Activated CD4-positive, alpha-beta memory T cell treated with anti-CD3 and anti-CD28 coated beads for 36 hours (primary cell): Measurements from ENCODE around the gene IL27RA. TPM values are rescaled to one million over a fixed set of nuclear protein-coding genes. Genes with fewer than 3 reads are reported as not detected.
"Not testable (repeated sequence)": the region's sequence is repeated elsewhere in the genome, so short reads cannot be mapped to it uniquely, and the experiment has no call there.

Source experiments
- CTCF ChIA-PET: fragments of 350-600 bp; sonication (Branson Sonifier 250); formaldehyde crosslinking; loops from one replicate; lab custom pipeline; 2021; ENCODE audit warnings: antibody characterized with exemption, inconsistent platforms; lab: Charles Lee
- POLR2A ChIA-PET: fragments of 350-600 bp; sonication (Branson Sonifier 250); formaldehyde crosslinking; loops from one replicate; lab custom pipeline; 2021; ENCODE audit warnings: antibody characterized with exemption; lab: Charles Lee
- DNase-seq: peaks from one replicate; pipeline ENCODE4 v3.0.0-alpha.2; 2020
- H3K27ac Mint-ChIP-seq: one replicate; pipeline ENCODE4 v1.8.0; 2021; ENCODE audit warnings: mixed read lengths
- H3K27me3 Mint-ChIP-seq: one replicate; pipeline ENCODE4 v1.8.0; 2021; ENCODE audit warnings: mixed read lengths
- H3K36me3 Mint-ChIP-seq: one replicate; pipeline ENCODE4 v1.8.0; 2021; ENCODE audit warnings: mixed read lengths
- H3K4me1 Mint-ChIP-seq: one replicate; pipeline ENCODE4 v1.8.0; 2021; ENCODE audit warnings: low read depth, mixed read lengths
- H3K4me3 Mint-ChIP-seq: one replicate; pipeline ENCODE4 v1.8.0; 2021; ENCODE audit warnings: mild to moderate bottlenecking, mixed read lengths
- H3K9me3 Mint-ChIP-seq: one replicate; pipeline ENCODE4 v1.8.0; 2021; ENCODE audit warnings: mixed read lengths
- intact Hi-C: fragments of 100-400 bp; cut with micrococcal nuclease; formaldehyde crosslinking; loops from one replicate; pipeline ENCODE4 v1.15.1; 2023
- total RNA-seq, 2 experiments: library from RNA; stranded (reverse); gene quantifications; one replicate each; pipeline ENCODE4 v1.2.3, GENCODE V29; 2021

The IL27RA gene
- total RNA-seq, 2 experiments from 2014 or later: 61.9 to 62.0 TPM

DNA sequence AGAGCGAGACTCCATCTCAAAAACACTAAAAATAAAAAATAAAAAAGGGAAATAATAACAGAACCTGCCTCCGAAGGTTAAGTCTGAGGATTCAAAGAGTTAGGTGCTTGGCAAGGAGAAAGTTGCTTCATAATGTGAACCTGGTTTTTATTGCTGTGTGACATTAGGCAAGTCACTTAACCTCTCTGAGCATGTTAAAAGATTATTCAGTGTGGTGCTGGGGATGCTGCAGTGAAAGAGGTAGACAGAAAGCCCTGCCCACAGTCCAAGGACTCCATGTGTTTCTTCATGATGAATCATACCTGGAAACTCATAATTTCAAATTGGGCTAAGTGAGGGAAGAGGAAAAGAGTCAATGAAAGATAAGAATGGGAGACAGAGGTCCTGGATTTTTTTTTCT lies 2.4 kb downstream of the IL27RA start:
- POLR2A ChIA-PET: no interaction called here
- intact Hi-C loops: loop anchor here (5.0 kb wide), 2 partner anchors 82 to 152 kb away; partner anchors contain the start of gene DCAF15
- no peaks in the 10 kb centered on the region for H3K27me3 Mint-ChIP-seq
- H3K36me3 Mint-ChIP-seq: peaks cover 17% of the 10 kb centered on the region
- peak overlapping the region; percentile 30 for H3K27ac Mint-ChIP-seq
- H3K9me3 Mint-ChIP-seq: no peaks in the 10 kb centered on the region
- peak overlapping the region; percentile 6 for H3K4me3 Mint-ChIP-seq
- DNase-seq: no peak
- peaks cover 24% of the 10 kb centered on the region for H3K4me1 Mint-ChIP-seq
- CTCF ChIA-PET: interaction anchor here (1.0 to 1.9 kb wide), 2 partner anchors 8 to 38 kb away, joined by 3 to 7 read pairs; partner anchors contain the start of gene MISP3

DNA sequence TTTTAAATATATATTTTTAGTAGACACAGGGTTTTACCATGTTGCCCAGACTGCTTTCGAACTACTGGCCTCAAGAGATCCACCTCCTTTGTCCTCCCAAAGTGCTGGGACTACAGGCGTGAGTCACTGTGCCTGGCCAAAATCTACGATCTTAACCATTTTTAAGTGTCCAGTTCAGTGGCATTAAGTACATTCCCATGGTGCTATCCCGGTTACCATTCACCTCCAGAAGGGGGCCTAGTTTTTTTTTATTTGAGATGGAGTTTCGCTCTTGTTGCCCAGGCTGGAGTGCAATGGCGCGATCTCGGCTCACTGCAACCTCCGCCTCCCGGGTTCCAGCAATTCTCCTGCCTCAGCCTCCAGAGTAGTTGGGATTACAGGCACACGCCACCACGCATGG lies 3.6 kb downstream of the IL27RA start:
- H3K4me3 Mint-ChIP-seq, H3K9me3 Mint-ChIP-seq, H3K27me3 Mint-ChIP-seq, H3K27ac Mint-ChIP-seq, intact Hi-C loops, DNase-seq: not testable (repeated sequence)
- Mint-ChIP-seq H3K4me1 (peaks cover 27% of the 10 kb centered on the region), H3K36me3 (peaks cover 27% of the 10 kb centered on the region)
- POLR2A ChIA-PET: interaction anchor here (0.6 kb wide), 1 partner anchor 35 kb away, joined by 3 read pairs; no protein-coding TSS in a partner anchor
- CTCF ChIA-PET: interaction anchor here (1.1 to 2.0 kb wide), 3 partner anchors 13 to 37 kb away, joined by 3 to 6 read pairs (median 4); partner anchors contain the start of gene MISP3

DNA sequence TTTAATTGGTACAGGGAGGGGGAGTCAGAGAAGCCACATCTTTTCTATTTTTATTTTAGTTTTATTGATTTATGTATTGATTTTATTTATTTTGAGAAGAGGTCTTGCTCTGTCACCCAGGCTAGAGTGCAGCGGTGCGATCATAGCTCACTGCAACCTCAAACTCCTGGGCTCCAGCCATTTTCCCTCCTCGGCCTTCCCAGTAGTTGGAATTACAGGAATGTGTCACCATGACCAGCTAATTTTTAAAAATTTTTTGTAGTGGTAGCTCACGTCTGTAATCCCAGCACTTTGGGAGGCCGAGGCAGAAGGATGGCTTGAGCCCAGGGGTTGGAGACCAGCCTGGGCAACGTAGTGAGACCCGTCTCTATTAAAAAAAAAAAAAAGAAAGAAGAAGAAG lies 4.1 kb downstream of the IL27RA start:
- POLR2A ChIA-PET: no interaction called here
- no peak overlapping the region for H3K4me3 Mint-ChIP-seq
- intact Hi-C loops: no loop called here
- no peaks in the 10 kb centered on the region for H3K27me3 Mint-ChIP-seq
- no peak overlapping the region for H3K27ac Mint-ChIP-seq
- H3K36me3 Mint-ChIP-seq: peaks cover 27% of the 10 kb centered on the region
- no peak for DNase-seq
- no peaks in the 10 kb centered on the region for H3K9me3 Mint-ChIP-seq
- CTCF ChIA-PET: interaction anchor here (0.7 to 2.0 kb wide), 4 partner anchors 12 to 80 kb away, joined by 3 to 6 read pairs (median 4); partner anchors contain the start of gene MISP3
- peaks cover 27% of the 10 kb centered on the region for H3K4me1 Mint-ChIP-seq

DNA sequence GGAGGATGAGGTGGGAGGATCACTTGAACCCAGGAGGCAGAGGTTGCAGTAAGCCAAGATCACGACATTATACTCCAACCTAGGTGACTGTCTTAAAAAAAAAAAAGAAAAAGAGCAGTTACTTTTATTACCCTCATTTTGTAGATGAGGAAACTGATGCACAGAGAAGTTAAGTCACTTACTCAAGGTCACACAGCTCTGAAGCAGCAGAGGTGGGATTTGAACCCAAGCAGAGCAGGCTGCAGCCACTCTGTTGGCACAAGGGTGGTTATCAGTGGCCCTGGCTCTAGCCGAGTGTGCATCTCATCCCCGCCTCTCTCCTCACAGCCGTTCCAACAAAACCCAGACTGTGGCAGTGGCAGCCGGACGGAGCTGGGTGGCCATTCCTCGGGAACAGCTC lies 7.6 kb downstream of the IL27RA start:
- Mint-ChIP-seq H3K27ac (no peak overlapping the region), H3K27me3 (no peaks in the 10 kb centered on the region), H3K36me3 (peaks cover 36% of the 10 kb centered on the region), H3K9me3 (no peaks in the 10 kb centered on the region), H3K4me3 (no peak overlapping the region), H3K4me1 (peaks cover 19% of the 10 kb centered on the region)
- CTCF ChIA-PET: interaction anchor here (1.8 kb wide), 1 partner anchor 9 kb away, joined by 7 read pairs; no protein-coding TSS in a partner anchor
- intact Hi-C loops: no loop called here
- no peak for DNase-seq
- POLR2A ChIA-PET: no interaction called here

DNA sequence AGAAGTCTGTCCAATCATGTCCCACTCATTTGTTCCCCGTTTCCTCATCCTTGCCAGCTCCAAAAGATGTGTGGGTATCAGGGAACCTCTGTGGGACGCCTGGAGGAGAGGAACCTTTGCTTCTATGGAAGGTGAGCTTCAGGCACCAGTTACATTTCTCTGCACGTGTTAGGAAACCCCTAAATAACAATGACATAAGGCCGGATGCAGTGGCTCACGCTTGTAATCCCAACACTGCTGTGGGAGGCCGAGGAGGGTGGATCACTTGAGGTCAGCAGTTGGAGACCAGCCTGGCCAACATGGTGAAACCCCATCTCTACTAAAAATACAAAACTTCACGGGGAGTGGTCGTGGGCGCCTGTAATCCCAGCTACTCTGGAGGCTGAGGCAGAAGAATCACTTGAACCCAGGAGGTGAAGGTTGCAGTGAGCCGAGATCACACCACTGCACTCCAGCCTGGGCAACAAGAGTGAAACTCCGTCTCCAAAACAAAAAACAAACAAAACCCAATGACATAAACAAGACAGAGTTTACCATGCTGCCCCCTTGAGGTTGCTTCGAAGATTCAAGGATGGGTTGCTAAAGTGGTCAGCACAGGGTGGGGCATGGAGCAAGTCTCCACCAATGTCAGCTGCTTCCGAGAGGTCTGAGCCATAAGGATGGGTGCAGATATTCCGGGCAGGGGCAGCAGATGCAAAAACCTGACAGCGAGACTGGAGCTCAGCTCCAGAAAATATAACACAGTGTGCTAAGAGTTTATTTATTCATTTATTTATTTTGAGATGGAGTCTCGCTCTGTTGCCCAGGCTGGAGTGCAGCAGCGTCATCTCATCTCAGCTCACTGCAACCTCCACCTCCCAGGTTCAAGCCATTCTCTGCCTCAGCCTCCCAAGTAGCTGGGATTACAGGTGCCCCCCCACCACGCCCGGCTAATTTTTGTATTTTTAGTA lies 11.4 kb downstream of the IL27RA start:
- peak overlapping the region; percentile 53 for H3K27ac Mint-ChIP-seq
- peaks cover 39% of the 10 kb centered on the region for H3K36me3 Mint-ChIP-seq
- H3K4me3 Mint-ChIP-seq, H3K9me3 Mint-ChIP-seq, H3K27me3 Mint-ChIP-seq, POLR2A ChIA-PET, intact Hi-C loops: not testable (repeated sequence)
- H3K4me1 Mint-ChIP-seq: peaks cover 12% of the 10 kb centered on the region
- DNase-seq: peak; percentile 42
- CTCF ChIA-PET: interaction anchor here (0.5 to 9.3 kb wide), 13 partner anchors 10 to 163 kb away, joined by 3 to 99 read pairs (median 4); partner anchors contain the start of genes IL27RA and MISP3

DNA sequence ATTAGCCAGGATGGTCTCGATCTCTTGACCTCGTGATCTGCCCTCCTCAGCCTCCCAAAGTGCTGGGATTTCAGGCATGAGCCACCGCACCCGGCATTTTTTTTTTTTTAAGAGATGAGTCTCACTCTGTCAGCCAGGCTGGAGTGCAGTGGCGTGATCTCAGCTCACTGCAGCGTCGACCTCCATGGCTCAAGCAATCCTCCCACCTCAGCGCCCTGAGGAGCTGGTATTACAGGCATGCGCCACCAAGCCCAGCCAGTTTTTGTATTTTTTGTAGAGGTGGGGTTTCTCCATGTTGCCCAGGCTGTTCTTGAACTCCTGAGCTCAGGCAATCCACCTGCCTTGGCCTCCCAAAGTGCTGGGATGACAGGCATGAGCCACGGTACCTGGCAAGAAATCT lies 16.3 kb downstream of the IL27RA start:
- not testable (repeated sequence) for H3K9me3 Mint-ChIP-seq, H3K4me1 Mint-ChIP-seq, H3K27me3 Mint-ChIP-seq, H3K4me3 Mint-ChIP-seq, DNase-seq, H3K27ac Mint-ChIP-seq
- POLR2A ChIA-PET: interaction anchor here (1.0 to 1.2 kb wide), 2 partner anchors 16 to 42 kb away, joined by 3 to 5 read pairs; partner anchors contain the start of genes IL27RA and RFX1
- intact Hi-C loops: loop anchor here (5.0 kb wide), 1 partner anchor 166 kb away; no protein-coding TSS in a partner anchor
- CTCF ChIA-PET: interaction anchor here (0.6 to 9.3 kb wide), 31 partner anchors 8 to 300 kb away, joined by 3 to 99 read pairs (median 4); partner anchors contain the start of genes DCAF15, IL27RA, MISP3 and NANOS3
- H3K36me3 Mint-ChIP-seq: peaks cover 51% of the 10 kb centered on the region

DNA sequence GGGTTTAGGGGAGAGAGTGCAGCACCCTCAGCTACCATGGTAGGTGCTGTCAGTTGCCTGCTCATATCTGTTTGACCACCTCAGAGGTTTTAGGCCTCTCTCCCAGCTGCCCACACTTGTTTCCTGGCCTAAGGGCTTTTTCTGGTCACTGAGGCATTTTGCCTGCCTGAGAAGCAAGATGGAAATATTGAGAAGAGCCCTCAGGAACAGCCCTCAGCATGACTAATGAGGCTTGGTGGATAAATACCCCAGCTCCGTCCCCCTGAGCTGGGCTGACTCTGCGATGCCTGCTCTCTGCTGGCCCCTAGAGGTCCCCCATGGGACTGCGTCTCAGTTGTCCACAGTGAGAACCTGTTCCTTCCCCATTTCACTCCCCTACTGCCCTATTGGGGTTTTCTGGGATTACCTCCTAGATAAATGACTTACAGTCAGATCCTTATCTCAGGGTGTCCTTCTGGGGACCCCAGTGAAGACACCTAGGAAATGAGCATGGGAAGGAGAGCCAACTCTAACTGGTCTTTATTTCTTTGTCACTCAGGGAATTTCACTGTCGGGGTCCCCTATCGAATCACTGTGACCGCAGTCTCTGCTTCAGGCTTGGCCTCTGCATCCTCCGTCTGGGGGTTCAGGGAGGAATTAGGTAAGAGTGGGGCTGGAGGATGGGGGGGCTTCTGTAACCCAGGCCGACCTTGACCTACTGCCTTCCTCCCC lies 17.0 kb downstream of the IL27RA start:
- intact Hi-C loops: loop anchor here (5.0 kb wide), 1 partner anchor 166 kb away; no protein-coding TSS in a partner anchor
- Mint-ChIP-seq H3K36me3 (peaks cover 50% of the 10 kb centered on the region), H3K27me3 (no peaks in the 10 kb centered on the region), H3K9me3 (peaks cover 7% of the 10 kb centered on the region), H3K4me1 (peaks cover 4% of the 10 kb centered on the region), H3K4me3 (no peak overlapping the region), H3K27ac (peak overlapping the region; percentile 51)
- ChIA-PET POLR2A (interaction anchor here (1.0 to 1.2 kb wide), 2 partner anchors 17 to 42 kb away, joined by 3 to 5 read pairs; partner anchors contain the start of genes IL27RA and RFX1), CTCF (interaction anchor here (0.6 to 9.3 kb wide), 34 partner anchors 9 to 301 kb away, joined by 3 to 99 read pairs (median 4); partner anchors contain the start of genes DCAF15, IL27RA, MISP3 and NANOS3)
- peak; percentile 83 for DNase-seq

DNA sequence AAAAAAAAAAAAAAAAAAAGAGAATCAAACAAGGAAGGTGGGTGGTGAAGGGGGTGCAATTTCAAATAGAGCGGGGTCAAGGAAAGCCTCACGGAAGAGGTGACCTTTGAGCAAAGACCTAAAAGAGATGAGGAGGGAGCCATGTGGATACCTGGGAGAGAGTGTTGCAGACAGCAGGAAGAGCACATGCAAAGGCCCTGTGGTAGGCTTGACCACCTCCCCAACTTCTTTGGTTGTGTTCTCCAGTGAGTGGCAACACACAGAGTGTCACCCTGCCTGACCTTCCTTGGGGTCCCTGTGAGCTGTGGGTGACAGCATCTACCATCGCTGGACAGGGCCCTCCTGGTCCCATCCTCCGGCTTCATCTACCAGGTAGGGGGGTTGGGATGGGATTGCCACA lies 18.9 kb downstream of the IL27RA start:
- DNase-seq: no peak
- ChIA-PET POLR2A (no interaction called here), CTCF (interaction anchor here (0.5 to 9.3 kb wide), 5 partner anchors 8 to 302 kb away, joined by 3 to 99 read pairs (median 5); partner anchors contain the start of gene MISP3)
- Mint-ChIP-seq H3K4me1 (peaks cover 4% of the 10 kb centered on the region), H3K4me3 (no peak overlapping the region), H3K27ac (no peak overlapping the region), H3K27me3 (no peaks in the 10 kb centered on the region), H3K36me3 (peaks cover 47% of the 10 kb centered on the region), H3K9me3 (peaks cover 7% of the 10 kb centered on the region)
- intact Hi-C loops: no loop called here

DNA sequence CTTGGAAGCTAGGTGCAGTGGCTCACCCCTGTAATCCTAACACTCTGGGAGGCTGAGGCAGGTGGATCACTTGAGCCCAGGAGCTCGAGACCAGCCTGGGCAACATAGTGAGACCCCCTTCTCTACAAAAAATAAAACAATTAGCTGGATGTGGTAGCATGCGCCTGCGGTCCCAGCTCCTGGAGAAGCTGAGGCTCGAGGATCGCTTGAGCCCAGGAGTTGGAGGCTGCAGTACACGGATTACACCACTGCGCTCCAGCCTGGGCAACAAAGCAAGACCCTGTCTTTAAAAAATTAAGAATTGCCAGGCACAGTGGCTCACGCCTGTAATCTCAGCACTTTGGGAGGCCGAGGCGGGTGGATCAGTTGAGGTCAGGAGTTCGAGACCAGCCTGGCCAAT lies 19.4 kb downstream of the IL27RA start:
- H3K9me3 Mint-ChIP-seq, H3K27ac Mint-ChIP-seq, H3K4me3 Mint-ChIP-seq, POLR2A ChIA-PET, H3K4me1 Mint-ChIP-seq, DNase-seq, intact Hi-C loops, H3K27me3 Mint-ChIP-seq: not testable (repeated sequence)
- H3K36me3 Mint-ChIP-seq: peaks cover 45% of the 10 kb centered on the region
- CTCF ChIA-PET: interaction anchor here (0.5 to 9.3 kb wide), 4 partner anchors 7 to 302 kb away, joined by 3 to 99 read pairs (median 19); partner anchors contain the start of gene MISP3

DNA sequence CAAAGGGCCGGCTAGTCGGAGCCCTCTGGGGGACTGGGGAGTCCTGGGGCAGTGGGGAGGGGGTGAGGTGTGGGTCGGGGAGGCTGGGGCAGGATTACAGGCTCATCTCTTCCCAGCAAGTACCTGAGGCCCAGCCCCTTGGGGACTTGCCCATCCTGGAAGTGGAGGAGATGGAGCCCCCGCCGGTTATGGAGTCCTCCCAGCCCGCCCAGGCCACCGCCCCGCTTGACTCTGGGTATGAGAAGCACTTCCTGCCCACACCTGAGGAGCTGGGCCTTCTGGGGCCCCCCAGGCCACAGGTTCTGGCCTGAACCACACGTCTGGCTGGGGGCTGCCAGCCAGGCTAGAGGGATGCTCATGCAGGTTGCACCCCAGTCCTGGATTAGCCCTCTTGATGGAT lies 20.4 kb downstream of the IL27RA start:
- DNase-seq: no peak
- peaks cover 4% of the 10 kb centered on the region for H3K4me1 Mint-ChIP-seq
- H3K27me3 Mint-ChIP-seq: no peaks in the 10 kb centered on the region
- H3K4me3 Mint-ChIP-seq: no peak overlapping the region
- H3K27ac Mint-ChIP-seq: no peak overlapping the region
- CTCF ChIA-PET: interaction anchor here (1.3 to 1.6 kb wide), 2 partner anchors 20 to 22 kb away, joined by 4 to 5 read pairs; partner anchors contain the start of gene MISP3
- POLR2A ChIA-PET: no interaction called here
- peaks cover 39% of the 10 kb centered on the region for H3K36me3 Mint-ChIP-seq
- intact Hi-C loops: no loop called here
- H3K9me3 Mint-ChIP-seq: peaks cover 7% of the 10 kb centered on the region

DNA sequence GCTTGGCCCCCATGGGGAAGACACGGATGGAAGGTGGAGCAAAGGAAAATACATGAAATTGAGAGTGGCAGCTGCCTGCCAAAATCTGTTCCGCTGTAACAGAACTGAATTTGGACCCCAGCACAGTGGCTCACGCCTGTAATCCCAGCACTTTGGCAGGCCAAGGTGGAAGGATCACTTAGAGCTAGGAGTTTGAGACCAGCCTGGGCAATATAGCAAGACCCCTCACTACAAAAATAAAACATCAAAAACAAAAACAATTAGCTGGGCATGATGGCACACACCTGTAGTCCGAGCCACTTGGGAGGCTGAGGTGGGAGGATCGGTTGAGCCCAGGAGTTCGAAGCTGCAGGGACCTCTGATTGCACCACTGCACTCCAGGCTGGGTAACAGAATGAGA lies 20.9 kb downstream of the IL27RA start:
- no peak for DNase-seq
- ChIA-PET CTCF (interaction anchor here (1.0 to 1.6 kb wide), 3 partner anchors 20 to 172 kb away, joined by 3 to 5 read pairs (median 4); partner anchors contain the start of gene MISP3), POLR2A (no interaction called here)
- H3K27me3 Mint-ChIP-seq: no peaks in the 10 kb centered on the region
- peaks cover 39% of the 10 kb centered on the region for H3K36me3 Mint-ChIP-seq
- H3K9me3 Mint-ChIP-seq: peaks cover 7% of the 10 kb centered on the region
- no peak overlapping the region for H3K27ac Mint-ChIP-seq
- H3K4me1 Mint-ChIP-seq: peaks cover 4% of the 10 kb centered on the region
- intact Hi-C loops: no loop called here
- H3K4me3 Mint-ChIP-seq: no peak overlapping the region
